ENCODE data around the gene PLCG2. TPM values are rescaled to one million over a fixed set of nuclear protein-coding genes. Genes with fewer than 3 reads are reported as not detected.

Gene PLCG2
- polyA plus RNA-seq, 2 of the 4 experiments (the other 2 are of a cell fraction) = 2.8 to 6.0 TPM

GRCh38 chr16:81782236-81782635 is 3.1 kb downstream of the PLCG2 start:
- Histone ChIP-seq H3K4me3 (no peak overlapping the region), H3K9me3 (no peaks in the 10 kb centered on the region), H3K4me1 (no peaks in the 10 kb centered on the region), H3K27ac (no peak overlapping the region), H3K4me2 (no peak overlapping the region)
- FAIRE-seq = no peak
- ChIA-PET POLR2A (no interaction called here), CTCF (interaction anchor here (1.0 to 1.5 kb wide), 2 partner anchors 16 to 417 kb away, joined by 3 to 5 read pairs; no protein-coding TSS in a partner anchor)
- no peak for TF ChIP-seq FOSB (CRISPR knock-in tag; IDR thresholded peaks at IDR 0.05)
- TF ChIP-seq CHD4 (IDR thresholded peaks at IDR 0.05; ENCODE audit: borderline replicate concordance) = no peak
- TF ChIP-seq, protein P1, sequence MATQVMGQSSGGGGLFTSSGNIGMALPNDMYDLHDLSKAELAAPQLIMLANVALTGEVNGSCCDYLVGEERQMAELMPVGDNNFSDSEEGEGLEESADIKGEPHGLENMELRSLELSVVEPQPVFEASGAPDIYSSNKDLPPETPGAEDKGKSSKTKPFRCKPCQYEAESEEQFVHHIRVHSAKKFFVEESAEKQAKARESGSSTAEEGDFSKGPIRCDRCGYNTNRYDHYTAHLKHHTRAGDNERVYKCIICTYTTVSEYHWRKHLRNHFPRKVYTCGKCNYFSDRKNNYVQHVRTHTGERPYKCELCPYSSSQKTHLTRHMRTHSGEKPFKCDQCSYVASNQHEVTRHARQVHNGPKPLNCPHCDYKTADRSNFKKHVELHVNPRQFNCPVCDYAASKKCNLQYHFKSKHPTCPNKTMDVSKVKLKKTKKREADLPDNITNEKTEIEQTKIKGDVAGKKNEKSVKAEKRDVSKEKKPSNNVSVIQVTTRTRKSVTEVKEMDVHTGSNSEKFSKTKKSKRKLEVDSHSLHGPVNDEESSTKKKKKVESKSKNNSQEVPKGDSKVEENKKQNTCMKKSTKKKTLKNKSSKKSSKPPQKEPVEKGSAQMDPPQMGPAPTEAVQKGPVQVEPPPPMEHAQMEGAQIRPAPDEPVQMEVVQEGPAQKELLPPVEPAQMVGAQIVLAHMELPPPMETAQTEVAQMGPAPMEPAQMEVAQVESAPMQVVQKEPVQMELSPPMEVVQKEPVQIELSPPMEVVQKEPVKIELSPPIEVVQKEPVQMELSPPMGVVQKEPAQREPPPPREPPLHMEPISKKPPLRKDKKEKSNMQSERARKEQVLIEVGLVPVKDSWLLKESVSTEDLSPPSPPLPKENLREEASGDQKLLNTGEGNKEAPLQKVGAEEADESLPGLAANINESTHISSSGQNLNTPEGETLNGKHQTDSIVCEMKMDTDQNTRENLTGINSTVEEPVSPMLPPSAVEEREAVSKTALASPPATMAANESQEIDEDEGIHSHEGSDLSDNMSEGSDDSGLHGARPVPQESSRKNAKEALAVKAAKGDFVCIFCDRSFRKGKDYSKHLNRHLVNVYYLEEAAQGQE (IDR thresholded peaks at IDR 0.05) = no peak
- TF ChIP-seq, protein P2, sequence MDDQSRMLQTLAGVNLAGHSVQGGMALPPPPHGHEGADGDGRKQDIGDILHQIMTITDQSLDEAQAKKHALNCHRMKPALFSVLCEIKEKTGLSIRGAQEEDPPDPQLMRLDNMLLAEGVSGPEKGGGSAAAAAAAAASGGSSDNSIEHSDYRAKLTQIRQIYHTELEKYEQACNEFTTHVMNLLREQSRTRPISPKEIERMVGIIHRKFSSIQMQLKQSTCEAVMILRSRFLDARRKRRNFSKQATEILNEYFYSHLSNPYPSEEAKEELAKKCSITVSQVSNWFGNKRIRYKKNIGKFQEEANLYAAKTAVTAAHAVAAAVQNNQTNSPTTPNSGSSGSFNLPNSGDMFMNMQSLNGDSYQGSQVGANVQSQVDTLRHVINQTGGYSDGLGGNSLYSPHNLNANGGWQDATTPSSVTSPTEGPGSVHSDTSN (IDR thresholded peaks at IDR 0.05) = no peak
- no peak for TF ChIP-seq EHMT2 (IDR thresholded peaks at IDR 0.05; ENCODE audit: low read depth)
- no peak for TF ChIP-seq ZFP36 (IDR thresholded peaks at IDR 0.05; ENCODE audit: borderline replicate concordance, partially characterized antibody)
- TF ChIP-seq KDM5A (IDR thresholded peaks at IDR 0.05) = no peak
- DNase-seq (ENCODE audit: low read depth in 1 of 2, low spot score in 1 of 2) = no peak
- 79% methylated on average over 3 of the region's 3 CpGs for WGBS (ENCODE audit: missing lambda C conversion rate)
- no peak for ATAC-seq

- Histone ChIP-seq H3K4me1 (no peaks in the 10 kb centered on the region), H3K4me2 (no peak overlapping the region), H3K4me3 (no peak overlapping the region), H3K27ac (no peak overlapping the region), H3K9me3 (no peaks in the 10 kb centered on the region)
- TF ChIP-seq FOXS1 (CRISPR knock-in tag; IDR thresholded peaks at IDR 0.05) (no peak), CHD4 (IDR thresholded peaks at IDR 0.05; ENCODE audit: borderline replicate concordance) (no peak), HOXA7 (CRISPR knock-in tag; IDR thresholded peaks at IDR 0.05) (no peak), HEYL (CRISPR knock-in tag; IDR thresholded peaks at IDR 0.05) (no peak), MAFK (IDR thresholded peaks at IDR 0.05; ENCODE audit: partially characterized antibody) (no peak), HDAC2 (IDR thresholded peaks at IDR 0.05) (no peak), ZC3H11A (IDR thresholded peaks at IDR 0.05) (no peak), FOSL2 (IDR thresholded peaks at IDR 0.05) (no peak), FOSL2 (CRISPR knock-in tag; IDR thresholded peaks at IDR 0.05) (no peak), POLR2A (IDR thresholded peaks at IDR 0.05; ENCODE audit: low read length) (no peak), EHMT2 (IDR thresholded peaks at IDR 0.05; ENCODE audit: low read depth) (no peak), HOXB5 (CRISPR knock-in tag; IDR thresholded peaks at IDR 0.05) (no peak), RAD21 (conservative IDR thresholded peaks at IDR 0.05 in 1 of 2, IDR thresholded peaks at IDR 0.05 in 1 of 2) (no peak), SREBF2 (IDR thresholded peaks at IDR 0.05) (no peak)
- TF ChIP-seq, protein P3, sequence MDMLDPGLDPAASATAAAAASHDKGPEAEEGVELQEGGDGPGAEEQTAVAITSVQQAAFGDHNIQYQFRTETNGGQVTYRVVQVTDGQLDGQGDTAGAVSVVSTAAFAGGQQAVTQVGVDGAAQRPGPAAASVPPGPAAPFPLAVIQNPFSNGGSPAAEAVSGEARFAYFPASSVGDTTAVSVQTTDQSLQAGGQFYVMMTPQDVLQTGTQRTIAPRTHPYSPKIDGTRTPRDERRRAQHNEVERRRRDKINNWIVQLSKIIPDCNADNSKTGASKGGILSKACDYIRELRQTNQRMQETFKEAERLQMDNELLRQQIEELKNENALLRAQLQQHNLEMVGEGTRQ (IDR thresholded peaks at IDR 0.05) = no peak
- TF ChIP-seq, protein P4, sequence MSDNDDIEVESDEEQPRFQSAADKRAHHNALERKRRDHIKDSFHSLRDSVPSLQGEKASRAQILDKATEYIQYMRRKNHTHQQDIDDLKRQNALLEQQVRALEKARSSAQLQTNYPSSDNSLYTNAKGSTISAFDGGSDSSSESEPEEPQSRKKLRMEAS (IDR thresholded peaks at IDR 0.05) = no peak
- TF ChIP-seq, protein P5, sequence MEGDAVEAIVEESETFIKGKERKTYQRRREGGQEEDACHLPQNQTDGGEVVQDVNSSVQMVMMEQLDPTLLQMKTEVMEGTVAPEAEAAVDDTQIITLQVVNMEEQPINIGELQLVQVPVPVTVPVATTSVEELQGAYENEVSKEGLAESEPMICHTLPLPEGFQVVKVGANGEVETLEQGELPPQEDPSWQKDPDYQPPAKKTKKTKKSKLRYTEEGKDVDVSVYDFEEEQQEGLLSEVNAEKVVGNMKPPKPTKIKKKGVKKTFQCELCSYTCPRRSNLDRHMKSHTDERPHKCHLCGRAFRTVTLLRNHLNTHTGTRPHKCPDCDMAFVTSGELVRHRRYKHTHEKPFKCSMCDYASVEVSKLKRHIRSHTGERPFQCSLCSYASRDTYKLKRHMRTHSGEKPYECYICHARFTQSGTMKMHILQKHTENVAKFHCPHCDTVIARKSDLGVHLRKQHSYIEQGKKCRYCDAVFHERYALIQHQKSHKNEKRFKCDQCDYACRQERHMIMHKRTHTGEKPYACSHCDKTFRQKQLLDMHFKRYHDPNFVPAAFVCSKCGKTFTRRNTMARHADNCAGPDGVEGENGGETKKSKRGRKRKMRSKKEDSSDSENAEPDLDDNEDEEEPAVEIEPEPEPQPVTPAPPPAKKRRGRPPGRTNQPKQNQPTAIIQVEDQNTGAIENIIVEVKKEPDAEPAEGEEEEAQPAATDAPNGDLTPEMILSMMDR (IDR thresholded peaks at IDR 0.05) = no peak
- ChIA-PET CTCF (no interaction called here), POLR2A (no interaction called here)
- 0 out of 6 replicates have a peak, but pooled peaks of 1 of the 2 experiments have one; percentile 9 for ATAC-seq
- 57% methylated on average over 3 of the region's 3 CpGs for WGBS (ENCODE audit: missing lambda C conversion rate)
- DNase-seq (ENCODE audit: low read depth in 1 of 2, low spot score in 1 of 2) = no peak
- FAIRE-seq = no peak
Measured at GRCh38 chr16:81784072-81784795, 5.1 kb downstream of the PLCG2 start.
